HEK293 (cell line): ENCODE data around the gene LCN2.

Experiments
- CTCF ChIA-PET: fragments of 350-600 bp; formaldehyde crosslinking; extraction: SDS; loops from one replicate; lab custom pipeline; 2021; ENCODE audit warnings: antibody characterized with exemption; lab: Yijun Ruan, JAX
- POLR2A ChIA-PET: fragments of 300-600 bp; formaldehyde crosslinking; extraction: SDS; loops from one replicate; lab custom pipeline; 2020; ENCODE audit warnings: antibody characterized with exemption, inconsistent platforms; lab: Yijun Ruan, JAX
- H3K27ac ChIP-seq: fragments of 200-500 bp; sonication (Bioruptor generic); 2 replicates; pipeline ENCODE4 v1.5.1; 2014; ENCODE audit warnings: low read depth, low read length, control low read depth, inconsistent platforms; ENCODE audit errors: extremely low read depth
- H3K36me3 ChIP-seq, 2 experiments: fragments of 200-500 bp in 1 of 2; sonication (Bioruptor generic) in 1 of 2; 1 replicate in 1 of 2; 2 replicates in 1 of 2; pipeline ENCODE4 v1.5.1; 2014 to 2017; ENCODE audit warnings: inconsistent platforms in 2 of 2, low read length in 2 of 2; ENCODE audit not compliant: control insufficient read depth in 2 of 2, insufficient read depth in 1 of 2
- H3K4me1 ChIP-seq: fragments of 200-500 bp; sonication (Bioruptor generic); 2 replicates; pipeline ENCODE4 v1.5.1; 2014; ENCODE audit warnings: mild to moderate bottlenecking, low read length, inconsistent platforms; ENCODE audit not compliant: control insufficient read depth, insufficient read depth
- H3K4me3 ChIP-seq: 2 replicates; pipeline ENCODE4 v1.5.1; 2011; ENCODE audit warnings: low read depth, mild to moderate bottlenecking, control low read depth, low read length, moderate library complexity
- H3K9me3 ChIP-seq: fragments of 200-500 bp; sonication (Bioruptor generic); 2 replicates; pipeline ENCODE4 v1.5.1; 2014; ENCODE audit warnings: low read depth, low read length, inconsistent platforms; ENCODE audit not compliant: control insufficient read depth, insufficient read depth
- EGR2 ChIP-seq: fragments of 450-650 bp; formaldehyde crosslinking; IDR thresholded peaks from 2 replicates; pipeline ENCODE4 v1.5.1; 2016; ENCODE audit warnings: low read depth, missing biosample characterization, missing genetic modification characterization
- GLI4 ChIP-seq: fragments of 450-650 bp; formaldehyde crosslinking; IDR thresholded peaks from 2 replicates; pipeline ENCODE4 v1.5.1; 2016; ENCODE audit warnings: missing biosample characterization, missing genetic modification characterization
- MEIS1 ChIP-seq: sonication (generic); formaldehyde crosslinking; IDR thresholded peaks from 2 replicates; pipeline ENCODE4 v1.8.1; 2022; ENCODE audit warnings: missing genetic modification reagents, mild to moderate bottlenecking, borderline replicate concordance
- SETDB1 ChIP-seq: IDR thresholded peaks from one replicate; pipeline ENCODE4 v1.6.1; 2017; ENCODE audit warnings: mild to moderate bottlenecking, low read length, moderate library complexity, mixed read lengths; ENCODE audit not compliant: insufficient read length
- ZBTB26 ChIP-seq: fragments of 450-650 bp; formaldehyde crosslinking; optimal IDR thresholded peaks from 2 replicates; pipeline ENCODE3; 2016; ENCODE audit warnings: missing biosample characterization, mild to moderate bottlenecking, missing genetic modification characterization
- ZEB2 ChIP-seq: fragments of 450-650 bp; formaldehyde crosslinking; IDR thresholded peaks from 2 replicates; pipeline ENCODE4 v1.5.1; 2016; ENCODE audit warnings: missing biosample characterization, missing genetic modification characterization
- ZFHX2 ChIP-seq: fragments of 450-650 bp; formaldehyde crosslinking; conservative IDR thresholded peaks from 2 replicates; pipeline ENCODE4 v1.5.1; 2016; ENCODE audit warnings: missing biosample characterization, missing genetic modification characterization
- ZNF121 ChIP-seq: fragments of 450-650 bp; formaldehyde crosslinking; IDR thresholded peaks from 2 replicates; pipeline ENCODE4 v1.5.1; 2016; ENCODE audit warnings: missing biosample characterization, missing genetic modification characterization
- ZNF223 ChIP-seq: fragments of 450-650 bp; formaldehyde crosslinking; IDR thresholded peaks from 2 replicates; pipeline ENCODE4 v1.5.1; 2016; ENCODE audit warnings: missing biosample characterization, missing genetic modification characterization
- ZNF280D ChIP-seq: fragments of 450-650 bp; formaldehyde crosslinking; IDR thresholded peaks from 2 replicates; pipeline ENCODE4 v1.5.1; 2016; ENCODE audit warnings: missing biosample characterization, missing genetic modification characterization
- ZNF433 ChIP-seq: fragments of 450-650 bp; formaldehyde crosslinking; IDR thresholded peaks from 2 replicates; pipeline ENCODE4 v1.5.1; 2016; ENCODE audit warnings: missing biosample characterization, missing genetic modification characterization, low read depth
- ZNF514 ChIP-seq: fragments of 450-650 bp; formaldehyde crosslinking; IDR thresholded peaks from 2 replicates; pipeline ENCODE4 v1.5.1; 2016; ENCODE audit warnings: missing biosample characterization, missing genetic modification characterization
- ZNF561 ChIP-seq: fragments of 450-650 bp; IDR thresholded peaks from 2 replicates; pipeline ENCODE4 v1.5.1; 2018; ENCODE audit warnings: missing biosample characterization, missing genetic modification characterization, borderline replicate concordance
- ZNF580 ChIP-seq: fragments of 450-650 bp; formaldehyde crosslinking; IDR thresholded peaks from 2 replicates; pipeline ENCODE4 v1.5.1; 2016; ENCODE audit warnings: missing biosample characterization, missing genetic modification characterization
- ZNF654 ChIP-seq: fragments of 450-650 bp; formaldehyde crosslinking; IDR thresholded peaks from 2 replicates; pipeline ENCODE4 v1.5.1; 2016; ENCODE audit warnings: low read depth, missing biosample characterization, missing genetic modification characterization
- ZNF658 ChIP-seq: fragments of 450-650 bp; formaldehyde crosslinking; IDR thresholded peaks from 2 replicates; pipeline ENCODE4; 2016; ENCODE audit warnings: missing biosample characterization, missing genetic modification characterization
- ZNF670 ChIP-seq: fragments of 450-650 bp; formaldehyde crosslinking; IDR thresholded peaks from 2 replicates; pipeline ENCODE4 v1.5.1; 2016; ENCODE audit warnings: missing biosample characterization, missing genetic modification characterization, low read depth
- ZNF785 ChIP-seq: fragments of 450-650 bp; formaldehyde crosslinking; IDR thresholded peaks from 2 replicates; pipeline ENCODE4 v1.5.1; 2016; ENCODE audit warnings: missing biosample characterization, missing genetic modification characterization
- ZSCAN23 ChIP-seq: fragments of 450-650 bp; formaldehyde crosslinking; IDR thresholded peaks from 2 replicates; pipeline ENCODE4 v1.5.1; 2016; ENCODE audit warnings: missing biosample characterization, missing genetic modification characterization
- ZSCAN30 ChIP-seq: fragments of 450-650 bp; IDR thresholded peaks from 2 replicates; pipeline ENCODE4 v1.5.1; 2018; ENCODE audit warnings: missing biosample characterization, mild to moderate bottlenecking, missing genetic modification characterization, moderate library complexity
- TF ChIP-seq, protein P1 (sequence below): fragments of 450-650 bp; formaldehyde crosslinking; IDR thresholded peaks from 2 replicates; pipeline ENCODE4 v1.5.1; 2016; ENCODE audit warnings: missing biosample characterization, missing genetic modification characterization
- TF ChIP-seq, protein P2 (sequence below): fragments of 450-650 bp; formaldehyde crosslinking; IDR thresholded peaks from 2 replicates; pipeline ENCODE4 v1.5.1; 2016; ENCODE audit warnings: missing biosample characterization, missing genetic modification characterization

LCN2 gene

DNA sequence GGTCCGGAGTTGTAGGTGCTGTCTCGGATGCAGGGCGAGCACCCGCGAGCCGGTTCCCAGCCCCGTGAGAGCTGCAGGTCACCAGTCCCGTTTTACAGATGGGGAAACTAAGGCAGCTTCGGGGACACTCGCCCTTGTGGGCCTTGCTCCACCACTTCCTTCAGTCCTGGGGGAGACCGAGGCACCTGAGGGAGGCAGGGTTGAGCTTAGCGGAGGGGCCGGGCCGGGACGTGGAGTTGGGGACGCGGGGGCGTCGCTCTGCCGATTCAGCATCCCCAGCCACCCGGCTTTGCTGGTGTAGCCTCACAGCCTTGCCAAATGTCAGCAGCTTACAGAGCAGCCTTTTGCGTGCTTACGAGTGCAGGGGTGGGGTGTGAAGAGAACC, 11.3 kb downstream of the LCN2 start:
- Histone ChIP-seq H3K4me3 (peak overlapping the region; percentile 60), H3K27ac (no peak overlapping the region; the same call in 1 of the 2 replicates), H3K36me3 (peaks cover 0 to 32% of the 10 kb centered on the region in 2 experiments; a peak in 2 of 3 replicates), H3K4me1 (no peaks in the 10 kb centered on the region), H3K9me3 (no peaks in the 10 kb centered on the region)
- TF ChIP-seq ZSCAN23 (tag by site-specific recombination) = no peak
- peak; percentile 31; the same call in 1 of the 2 replicates for TF ChIP-seq EGR2
- no peak for TF ChIP-seq ZNF785
- no peak for TF ChIP-seq MEIS1 (CRISPR knock-in tag)
- 0 out of 2 replicates have a peak, but pooled peaks have one; percentile 2 for TF ChIP-seq ZSCAN30
- no peak for TF ChIP-seq ZNF433 (tag by site-specific recombination)
- peak; percentile 49; the same call in 1 of the 2 replicates for TF ChIP-seq ZFHX2 (tag by site-specific recombination)
- no peak for TF ChIP-seq ZNF561 (tag by site-specific recombination)
- no peak for TF ChIP-seq ZNF223 (tag by site-specific recombination)
- no peak for TF ChIP-seq SETDB1
- TF ChIP-seq GLI4 (tag by site-specific recombination) = no peak
- TF ChIP-seq, protein P1, sequence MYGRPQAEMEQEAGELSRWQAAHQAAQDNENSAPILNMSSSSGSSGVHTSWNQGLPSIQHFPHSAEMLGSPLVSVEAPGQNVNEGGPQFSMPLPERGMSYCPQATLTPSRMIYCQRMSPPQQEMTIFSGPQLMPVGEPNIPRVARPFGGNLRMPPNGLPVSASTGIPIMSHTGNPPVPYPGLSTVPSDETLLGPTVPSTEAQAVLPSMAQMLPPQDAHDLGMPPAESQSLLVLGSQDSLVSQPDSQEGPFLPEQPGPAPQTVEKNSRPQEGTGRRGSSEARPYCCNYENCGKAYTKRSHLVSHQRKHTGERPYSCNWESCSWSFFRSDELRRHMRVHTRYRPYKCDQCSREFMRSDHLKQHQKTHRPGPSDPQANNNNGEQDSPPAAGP (tag by site-specific recombination) = 0 out of 2 replicates have a peak, but pooled peaks have one; percentile 6
- peak; percentile 10; the same call in 1 of the 2 replicates for TF ChIP-seq ZEB2 (tag by site-specific recombination)
- no peak for TF ChIP-seq ZNF280D (tag by site-specific recombination)
- TF ChIP-seq ZNF658 = no peak
- no peak for TF ChIP-seq ZNF654 (tag by site-specific recombination)
- no peak for TF ChIP-seq ZNF580
- TF ChIP-seq ZNF670 (tag by site-specific recombination) = no peak
- TF ChIP-seq, protein P2, sequence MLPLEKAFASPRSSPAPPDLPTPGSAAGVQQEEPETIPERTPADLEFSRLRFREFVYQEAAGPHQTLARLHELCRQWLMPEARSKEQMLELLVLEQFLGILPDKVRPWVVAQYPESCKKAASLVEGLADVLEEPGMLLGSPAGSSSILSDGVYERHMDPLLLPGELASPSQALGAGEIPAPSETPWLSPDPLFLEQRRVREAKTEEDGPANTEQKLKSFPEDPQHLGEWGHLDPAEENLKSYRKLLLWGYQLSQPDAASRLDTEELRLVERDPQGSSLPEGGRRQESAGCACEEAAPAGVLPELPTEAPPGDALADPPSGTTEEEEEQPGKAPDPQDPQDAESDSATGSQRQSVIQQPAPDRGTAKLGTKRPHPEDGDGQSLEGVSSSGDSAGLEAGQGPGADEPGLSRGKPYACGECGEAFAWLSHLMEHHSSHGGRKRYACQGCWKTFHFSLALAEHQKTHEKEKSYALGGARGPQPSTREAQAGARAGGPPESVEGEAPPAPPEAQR (tag by site-specific recombination) = no peak
- TF ChIP-seq ZNF121 (tag by site-specific recombination) = no peak
- no peak for TF ChIP-seq ZNF514 (tag by site-specific recombination)
- peak; percentile 51 for TF ChIP-seq ZBTB26
- CTCF ChIA-PET = interaction anchor here (1.0 kb wide), 1 partner anchor 43 kb away, joined by 3 read pairs; no protein-coding TSS in a partner anchor
- POLR2A ChIA-PET = interaction anchor here (0.6 to 3.9 kb wide), 16 partner anchors 9 to 343 kb away, joined by 3 to 30 read pairs (median 4); partner anchors contain the start of genes CIZ1, GOLGA2, NAIF1 and SLC25A25
